HG03139 (cell line): ENCODE data around the gene LARGE1.

ENCODE experiments used
- ATAC-seq: cut with Tn5 transposase; IDR thresholded peaks from one replicate; pipeline ENCODE4 v1.9.1; 2021; ENCODE audit not compliant: unreplicated experiment

The LARGE1 gene

GRCh38 chr22:33914131-33914530 is 6.1 kb downstream of the LARGE1 start:
- ATAC-seq, result no peak

DNA sequence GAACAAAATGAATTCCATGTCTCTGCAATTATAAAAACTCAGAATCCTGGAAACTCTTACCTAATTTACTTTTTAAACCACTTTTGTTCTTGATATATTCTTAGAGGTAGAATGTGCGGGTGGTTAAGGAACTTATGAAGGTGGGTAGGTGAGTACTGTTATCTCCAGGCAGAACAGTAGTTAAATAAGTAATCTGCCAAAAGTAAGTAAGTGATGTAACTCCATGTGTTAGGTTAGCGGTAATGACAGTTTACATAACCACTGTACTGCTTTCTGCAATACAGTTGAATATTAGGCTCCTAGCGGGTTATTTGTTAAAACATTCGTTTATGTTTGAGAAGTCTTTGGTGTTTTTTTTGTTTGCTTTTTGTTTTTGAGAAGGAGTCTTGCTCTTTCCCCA is 7.1 kb downstream of the LARGE1 start:
- ATAC-seq, result no peak

DNA sequence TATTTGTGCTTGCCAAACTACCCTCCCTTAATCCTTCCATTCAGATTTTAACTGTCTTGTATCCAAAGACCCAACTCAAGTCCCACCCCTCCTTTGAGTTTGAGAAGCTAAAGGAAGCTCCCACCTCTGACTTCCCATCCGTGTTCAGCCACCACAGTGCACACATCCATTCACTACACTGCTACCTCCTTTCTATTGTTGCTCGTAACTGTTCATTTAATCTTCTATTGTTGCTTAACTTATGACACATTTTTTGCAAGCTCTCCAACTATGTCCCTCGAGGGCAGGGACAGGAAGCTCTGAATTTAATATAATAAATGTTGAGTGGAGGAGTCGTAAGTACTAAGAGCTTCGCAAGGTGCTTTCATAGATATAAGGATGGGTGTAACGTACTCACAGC is 10.4 kb downstream of the LARGE1 start:
- no peak for ATAC-seq

DNA sequence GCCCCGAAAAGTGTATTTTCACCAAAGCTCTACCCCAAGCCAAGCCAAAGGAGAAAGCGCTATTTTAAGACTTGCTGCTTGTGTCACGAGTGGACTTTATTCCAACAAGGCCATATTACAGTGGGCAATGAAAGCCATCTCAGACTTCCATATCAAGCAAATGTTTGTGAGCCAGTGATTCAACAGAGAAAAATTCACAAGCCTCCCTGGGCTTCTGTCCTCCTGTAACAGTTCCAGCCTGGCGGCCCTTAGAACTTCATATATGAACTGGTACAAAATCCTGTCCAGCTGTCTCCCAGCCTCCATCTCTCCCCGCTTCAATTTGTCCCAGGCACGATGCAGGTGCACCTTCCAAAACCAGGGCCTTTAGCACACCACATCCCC is 11.2 kb downstream of the LARGE1 start:
- ATAC-seq, result no peak

GRCh38 chr22:33908171-33909074 is 11.9 kb downstream of the LARGE1 start:
- ATAC-seq, result no peak

DNA sequence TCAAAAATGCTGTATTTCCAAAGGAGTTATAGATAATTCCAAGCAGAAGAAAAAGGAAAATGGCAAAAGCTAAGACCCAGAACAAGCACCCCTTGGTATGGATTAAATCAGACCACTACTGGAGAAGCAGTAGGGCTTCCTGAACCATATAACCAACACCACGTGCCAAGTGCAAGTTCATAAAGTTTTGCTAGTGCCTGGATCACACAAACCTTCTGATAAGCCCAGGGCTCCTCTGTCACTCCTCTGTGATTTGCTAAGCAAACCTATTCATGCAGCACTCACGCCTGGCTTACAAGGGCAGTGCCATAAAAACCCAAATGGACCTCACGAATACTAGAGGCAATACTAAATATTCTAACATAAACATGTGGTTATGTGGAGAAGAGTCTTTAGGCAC is 13.3 kb downstream of the LARGE1 start:
- ATAC-seq, result no peak

- ATAC-seq, result no peak
Observed at GRCh38 chr22:33906475-33906874, 13.8 kb downstream of the LARGE1 start.

DNA sequence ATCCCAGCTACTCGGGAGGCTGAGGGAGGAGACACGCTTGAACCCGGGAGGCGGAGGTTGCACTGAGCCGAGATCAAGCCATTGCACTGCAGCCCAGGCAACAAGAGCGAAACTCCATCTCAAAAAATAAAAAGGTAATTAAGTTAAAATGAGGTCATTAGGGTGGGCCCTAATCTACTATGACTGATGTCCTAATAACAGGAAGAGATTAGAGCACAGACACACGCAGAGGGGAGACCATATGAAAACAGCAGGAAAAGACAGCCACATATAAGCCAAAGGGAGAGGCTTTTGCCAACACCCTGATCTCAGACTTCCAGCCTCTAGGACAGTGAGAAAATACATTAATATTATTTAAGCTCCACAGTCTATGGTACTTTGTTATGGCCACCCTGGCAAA is 17.3 kb downstream of the LARGE1 start:
- no peak for ATAC-seq

GRCh38 chr22:33902073-33902472 is 18.2 kb downstream of the LARGE1 start:
- ATAC-seq, result no peak

- ATAC-seq, result no peak
Observed at GRCh38 chr22:33898121-33898520, 22.2 kb downstream of the LARGE1 start.

- ATAC-seq, result no peak
Observed at GRCh38 chr22:33897448-33897835, 22.8 kb downstream of the LARGE1 start.

DNA sequence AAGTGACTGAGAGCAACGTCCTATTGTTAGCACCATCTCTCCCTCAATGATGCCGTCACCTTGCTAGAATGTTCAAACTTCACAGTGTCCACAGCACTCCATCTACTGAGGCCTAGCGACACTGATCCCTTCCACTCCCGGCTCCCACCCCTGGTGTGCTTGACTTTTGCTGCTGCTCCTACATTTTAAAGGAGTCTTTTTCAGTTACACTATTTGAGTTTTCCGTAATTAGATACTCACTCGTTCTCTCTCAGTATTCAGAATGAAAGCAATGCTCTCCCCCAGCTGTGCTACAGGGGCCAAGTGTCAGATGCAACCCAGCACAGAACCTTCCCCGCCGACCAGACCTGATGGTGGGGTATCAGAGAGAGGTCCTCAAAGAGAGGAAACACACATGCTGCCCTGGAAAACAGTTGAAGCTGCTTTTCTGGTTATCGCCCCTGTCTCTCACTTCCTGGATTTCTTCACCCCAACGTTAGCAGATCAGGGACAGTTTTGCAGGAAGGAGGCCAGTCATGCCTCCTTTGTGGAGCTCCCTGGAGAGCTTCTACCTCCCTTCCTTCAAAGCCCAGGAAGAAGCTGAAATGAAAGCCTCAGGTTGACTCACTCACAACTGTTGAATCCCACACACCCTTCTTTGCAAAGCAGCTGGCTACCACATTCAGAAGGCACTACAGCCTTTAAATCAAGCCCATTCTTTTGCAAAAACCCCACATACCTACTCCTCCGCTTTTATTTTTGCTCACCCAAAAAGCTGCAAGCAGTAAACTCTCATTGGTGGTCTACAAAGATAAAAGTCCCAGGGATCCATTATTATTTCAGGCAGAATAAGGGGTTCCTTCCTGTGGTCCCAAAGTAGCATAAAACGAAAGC is 23.5 kb downstream of the LARGE1 start:
- no peak for ATAC-seq

GRCh38 chr22:33896154-33896553 is 24.1 kb downstream of the LARGE1 start:
- no peak for ATAC-seq

GRCh38 chr22:33895444-33895843 is 24.8 kb downstream of the LARGE1 start:
- ATAC-seq, result no peak

GRCh38 chr22:33894515-33894914 is 25.8 kb downstream of the LARGE1 start:
- no peak for ATAC-seq

GRCh38 chr22:33894036-33894435 is 26.2 kb downstream of the LARGE1 start:
- no peak for ATAC-seq

DNA sequence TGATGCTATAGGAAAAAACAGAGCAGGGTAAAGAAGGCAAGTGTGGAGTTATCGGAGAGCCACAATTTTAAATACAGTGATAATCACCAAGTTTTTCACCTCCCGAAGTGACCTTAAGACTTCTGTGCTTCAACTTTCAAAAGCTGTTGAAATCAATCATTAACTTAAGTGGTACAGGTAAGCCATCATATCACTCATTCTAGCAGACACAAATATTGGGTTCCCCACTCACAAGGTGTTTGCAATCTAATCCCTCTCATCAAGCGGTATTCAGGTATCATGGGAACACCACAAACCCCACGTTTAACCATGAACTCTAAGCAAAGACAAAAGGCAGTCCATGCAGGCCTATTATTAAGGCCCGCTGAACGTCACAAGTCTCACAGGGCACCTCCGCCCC is 26.8 kb downstream of the LARGE1 start:
- ATAC-seq, result no peak

DNA sequence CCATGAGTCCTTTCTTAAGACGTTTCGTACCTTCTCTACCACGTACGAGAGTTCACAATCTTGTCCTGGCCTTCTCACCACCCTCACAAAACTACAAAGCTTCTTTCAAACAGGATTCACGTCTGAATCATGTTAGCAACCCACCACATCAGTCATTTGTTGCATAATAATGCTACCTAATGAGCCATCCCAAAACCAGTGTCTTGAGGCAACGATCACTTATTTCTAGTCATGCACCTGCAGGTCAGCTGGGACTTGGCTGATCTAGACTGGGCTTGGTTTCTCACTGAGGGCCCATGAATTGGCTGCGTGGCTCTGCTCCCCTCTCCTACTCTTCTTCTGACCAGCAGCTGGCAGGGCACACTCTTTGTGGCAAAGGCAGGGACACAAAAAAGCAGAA is 28.3 kb downstream of the LARGE1 start:
- ATAC-seq, result no peak

DNA sequence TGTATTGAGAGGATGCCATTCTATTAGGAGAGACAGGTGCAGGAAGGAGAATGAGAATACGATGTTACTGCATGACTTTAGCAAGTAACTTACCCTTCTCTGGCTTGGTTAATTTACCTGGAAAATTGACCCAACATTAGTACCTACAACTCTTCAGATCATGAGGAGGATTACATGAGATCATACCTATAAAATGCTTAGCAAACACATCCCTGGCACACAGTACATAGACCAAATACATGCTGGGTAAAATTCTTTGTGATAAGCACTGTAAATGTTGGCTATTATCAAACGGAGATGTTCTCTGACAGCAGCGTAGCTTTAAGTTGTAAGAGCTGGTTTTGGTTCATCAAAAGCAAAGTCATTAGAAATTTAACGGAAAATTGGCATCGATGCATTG is 28.8 kb downstream of the LARGE1 start:
- ATAC-seq, result no peak

- ATAC-seq, result no peak
Observed at GRCh38 chr22:33889748-33890147, 30.5 kb downstream of the LARGE1 start.

DNA sequence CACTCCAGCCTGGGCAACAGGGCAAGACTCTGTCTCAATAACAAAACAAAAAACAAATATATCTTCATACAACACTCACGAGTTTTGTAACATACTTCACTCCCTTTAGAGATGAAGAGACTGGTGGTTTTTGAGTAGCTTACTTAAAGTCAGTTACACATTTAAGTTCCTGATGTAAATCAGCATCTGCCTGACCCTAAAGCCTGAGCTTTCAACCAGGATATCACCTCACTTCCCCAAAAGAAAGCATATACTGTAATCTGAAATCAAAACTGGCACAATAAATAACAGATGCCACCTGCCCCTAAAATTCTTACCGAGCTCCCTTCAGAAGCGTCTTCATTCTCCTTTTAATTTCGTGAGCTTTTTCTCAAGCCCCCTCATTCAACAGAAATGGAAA is 31.5 kb downstream of the LARGE1 start:
- no peak for ATAC-seq

DNA sequence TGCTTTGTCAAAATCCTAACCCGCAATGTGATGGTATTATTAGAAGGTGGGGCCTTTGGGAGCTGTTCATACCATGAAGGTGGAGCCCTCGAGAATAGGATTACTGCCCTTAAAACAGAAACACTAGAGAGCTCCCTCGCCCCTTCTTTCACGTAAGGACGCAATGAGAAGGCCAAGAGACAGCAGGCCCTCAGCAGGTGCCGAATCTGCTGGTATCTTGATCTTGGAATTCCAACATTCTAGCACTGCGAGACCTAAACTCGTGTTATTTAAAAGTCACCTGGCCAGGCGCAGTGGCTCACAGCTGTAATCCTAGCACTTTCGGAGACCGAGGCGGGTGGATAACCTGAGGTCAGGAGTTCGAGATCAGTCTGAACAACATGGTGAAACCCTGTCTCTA is 33.1 kb downstream of the LARGE1 start:
- ATAC-seq, result no peak
